NB4 (cell line): ENCODE data around the gene DGKI.

Experiments
- DNase-seq: peaks from one replicate; pipeline ENCODE4 v3.0.0; 2010; ENCODE audit warnings: low read depth
- H3K4me3 ChIP-seq: one replicate; pipeline ENCODE4 v1.5.1; 2011; ENCODE audit warnings: mild to moderate bottlenecking, low read depth, low read length, moderate library complexity
- CTCF ChIP-seq: IDR thresholded peaks from one replicate; pipeline ENCODE4 v1.5.1; 2012; ENCODE audit warnings: low read depth, low read length
- MAX ChIP-seq: IDR thresholded peaks from 2 replicates; pipeline ENCODE4 v1.6.1; 2011; ENCODE audit warnings: low read depth, low read length
- MYC ChIP-seq: IDR thresholded peaks from 2 replicates; pipeline ENCODE4 v1.6.1; 2011; ENCODE audit warnings: low read depth, low read length
- POLR2A ChIP-seq: IDR thresholded peaks from 2 replicates; pipeline ENCODE4 v1.6.1; 2011; ENCODE audit warnings: mild to moderate bottlenecking; ENCODE audit not compliant: insufficient read length; ENCODE audit errors: extremely low read depth

The DGKI gene

GRCh38 chr7:137870078-137870477 is 23.3 kb upstream of the DGKI start:
- TF ChIP-seq CTCF (no peak), MYC (no peak), MAX (no peak), POLR2A (no peak)
- no peak overlapping the region for H3K4me3 ChIP-seq
- no peak for DNase-seq

- DNase-seq, result no peak
- H3K4me3 ChIP-seq, result no peak overlapping the region
- TF ChIP-seq MAX (no peak), MYC (no peak), POLR2A (no peak), CTCF (no peak)
Observed at GRCh38 chr7:137869260-137869659, 22.5 kb upstream of the DGKI start.

- TF ChIP-seq POLR2A, result no peak
- TF ChIP-seq CTCF, result no peak
- TF ChIP-seq MAX, result no peak
- no peak for TF ChIP-seq MYC
- DNase-seq, result no peak
- H3K4me3 ChIP-seq, result no peak overlapping the region
Observed at GRCh38 chr7:137867289-137867688, 20.5 kb upstream of the DGKI start.

GRCh38 chr7:137865764-137866163 is 19.0 kb upstream of the DGKI start:
- no peak for TF ChIP-seq POLR2A
- no peak for TF ChIP-seq MYC
- no peak for TF ChIP-seq CTCF
- TF ChIP-seq MAX, result no peak
- no peak overlapping the region for H3K4me3 ChIP-seq
- no peak for DNase-seq

- no peak overlapping the region for H3K4me3 ChIP-seq
- DNase-seq, result no peak
- no peak for TF ChIP-seq POLR2A
- TF ChIP-seq MYC, result no peak
- TF ChIP-seq CTCF, result no peak
- no peak for TF ChIP-seq MAX
Observed at GRCh38 chr7:137862964-137863363, 16.2 kb upstream of the DGKI start.

GRCh38 chr7:137862358-137862757 is 15.6 kb upstream of the DGKI start:
- DNase-seq, result no peak
- no peak overlapping the region for H3K4me3 ChIP-seq
- TF ChIP-seq POLR2A, result no peak
- TF ChIP-seq MAX, result no peak
- no peak for TF ChIP-seq MYC
- no peak for TF ChIP-seq CTCF
